Right lobe of liver (tissue), 6 donors: ENCODE results near the gene HYAL3. TPM values are rescaled to one million over a fixed set of nuclear protein-coding genes. Genes with fewer than 3 reads are reported as not detected.
"Not testable (repeated sequence)": the region's sequence is repeated elsewhere in the genome, so short reads cannot be mapped to it uniquely, and the experiment has no call there.

Source experiments
- ATAC-seq, 4 donors: fragments of 200-7000 bp; cut with Tn5 transposase; one replicate each; pipeline ENCODE4 v1.9.1; 2020; ENCODE audit warnings: mild to moderate bottlenecking in 4 of 4, moderate library complexity in 4 of 4
- DNase-seq, 3 donors: peaks; one replicate each; pipeline ENCODE4 v3.0.0-alpha.2; 2020
- H3K27ac ChIP-seq, 3 donors: fragments of 200-600 bp; one replicate each; pipeline ENCODE4 v1.8.0; 2022
- H3K27me3 ChIP-seq, 2 donors: fragments of 200-600 bp; one replicate each; pipeline ENCODE4 v1.8.0; 2022
- H3K36me3 ChIP-seq, 4 donors: fragments of 200-600 bp; sonication (generic) in 1 of 4; one replicate each; pipeline versions ENCODE4 v1.5.1 to v1.8.0; 2017 to 2022; ENCODE audit warnings: control low read depth in 1 of 4
- H3K4me1 ChIP-seq, 4 donors: fragments of 200-600 bp; sonication (generic) in 1 of 4; one replicate each; pipeline versions ENCODE4 v1.5.1 to v1.8.0; 2017 to 2022; ENCODE audit warnings: control low read depth in 1 of 4
- H3K4me3 ChIP-seq, 3 donors: fragments of 200-600 bp; one replicate each; pipeline ENCODE4 v1.8.0; 2022
- H3K9me3 ChIP-seq, 4 donors: fragments of 200-600 bp; sonication (generic) in 1 of 4; one replicate each; pipeline versions ENCODE4 v1.5.1 to v1.8.0; 2017 to 2022; ENCODE audit warnings: control low read depth in 1 of 4
- CTCF ChIP-seq, 4 donors: fragments of 200-600 bp in 3 of 4; fragments of 450-650 bp in 1 of 4; IDR thresholded peaks; one replicate each; pipeline versions ENCODE4 v1.5.1 to v1.8.0; 2016 to 2022; ENCODE audit warnings: antibody characterized with exemption in 4 of 4, mild to moderate bottlenecking in 2 of 4
- POLR2A ChIP-seq: fragments of 450-650 bp; IDR thresholded peaks from one replicate; pipeline ENCODE4 v1.6.1; 2017; ENCODE audit warnings: antibody characterized with exemption, mild to moderate bottlenecking
- WGBS: methylation state at CpG from one replicate; pipeline ENCODE4 v1.1.6; 2018; ENCODE audit warnings: low coverage, low lambda C conversion rate; ENCODE audit not compliant: insufficient coverage; ENCODE audit errors: missing lambda C conversion rate; 5-methylcytosine and 5-hydroxymethylcytosine counted together
- intact Hi-C, 2 donors: fragments of 100-400 bp; cut with DNase I; formaldehyde crosslinking; loops; one replicate each; pipeline versions ENCODE4 v1.11.2 to v1.14.1; 2022
- total RNA-seq, 6 experiments: library from RNA; depleted of rRNA in 2 of 6; stranded (reverse); fragments of >200 nt in 2 of 6; fragmentation: NEBNext Ultra II Directional in 3 of 6; extraction: Animal tissue kit (Norgen Biotek cat#: 25700) in 3 of 6; gene quantifications; one replicate each; pipeline versions ENCODE4 v1.1.0 to v1.2.4, GENCODE V29; 2016 to 2023
- donor health status: DM: no; HTN: yes; CAD: no.
- donor health status: DM: no; HTN: no; CAD: no.
- donor health status: DM: no; HTN: no; CAD: no.
- donor health status: DM: no; HTN: yes; CAD: no.
- donor health status: DM: no; HTN: yes; CAD: no.

The HYAL3 gene
- total RNA-seq, 6 experiments from 2014 or later: 1.8 to 7.5 (median 3.1) TPM

- TF ChIP-seq CTCF (IDR thresholded peaks at IDR 0.05): no peak
- TF ChIP-seq POLR2A: no peak
- Histone ChIP-seq H3K36me3 (no peaks in the 10 kb centered on the region), H3K4me1 (peaks cover 0 to 21% (median 0%) of the 10 kb centered on the region in 4 donors), H3K27me3 (no peaks in the 10 kb centered on the region), H3K4me3 (no peak overlapping the region), H3K9me3 (no peaks in the 10 kb centered on the region), H3K27ac (no peak overlapping the region)
- no peak for DNase-seq
- no peak for ATAC-seq
- intact Hi-C loops: loop anchor here in 1 of 2 donors (10.0 kb wide), 1 partner anchor 139 kb away; no protein-coding TSS in a partner anchor
- WGBS: 65% methylated on average over 6 of the region's 6 CpGs
These were observed 35.5 kb downstream of the HYAL3 start for GRCh38 chr3:50263478-50264382.

DNA sequence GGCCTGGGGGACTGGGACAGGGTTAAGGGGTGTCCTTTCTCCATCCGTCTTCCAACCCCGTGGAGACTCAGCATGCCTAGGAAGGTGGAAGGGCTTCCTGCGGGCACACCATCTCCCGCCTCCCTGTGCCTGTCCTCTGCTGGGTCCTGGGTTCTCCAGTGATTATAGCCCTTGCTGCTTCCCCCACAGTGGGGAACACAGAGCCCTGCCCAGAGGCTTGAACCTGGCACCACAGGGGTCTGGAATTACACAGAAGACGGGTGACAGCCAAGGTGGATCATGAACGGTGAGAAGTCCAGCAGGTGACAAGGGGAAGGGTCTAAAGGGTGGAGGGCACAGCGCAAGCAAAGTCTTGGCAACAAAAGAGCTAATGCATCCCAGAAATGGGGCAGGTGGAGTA is 36.4 kb downstream of the HYAL3 start:
- no peak for TF ChIP-seq CTCF (IDR thresholded peaks at IDR 0.05)
- no peak for TF ChIP-seq POLR2A
- intact Hi-C loops: loop anchor here in 1 of 2 donors (10.0 kb wide), 1 partner anchor 138 kb away; no protein-coding TSS in a partner anchor
- H3K4me1 ChIP-seq: peaks cover 0 to 19% (median 0%) of the 10 kb centered on the region in 4 donors
- no peak overlapping the region for H3K4me3 ChIP-seq
- ATAC-seq: no peak
- no peak for DNase-seq
- no peak overlapping the region for H3K27ac ChIP-seq
- no peaks in the 10 kb centered on the region for H3K9me3 ChIP-seq
- 85% methylated on average over 4 of the region's 7 CpGs for WGBS
- peaks cover 0 to 5% (median 2%) of the 10 kb centered on the region in 4 donors for H3K36me3 ChIP-seq
- H3K27me3 ChIP-seq: no peaks in the 10 kb centered on the region

GRCh38 chr3:50262200-50262599 is 37.0 kb downstream of the HYAL3 start:
- not testable (repeated sequence) for H3K27me3 ChIP-seq, H3K27ac ChIP-seq, H3K4me3 ChIP-seq, DNase-seq, ATAC-seq, H3K9me3 ChIP-seq
- 94% methylated on average over 2 of the region's 4 CpGs for WGBS
- intact Hi-C loops: loop anchor here in 1 of 2 donors (10.0 kb wide), 1 partner anchor 137 kb away; no protein-coding TSS in a partner anchor
- Histone ChIP-seq H3K36me3 (peaks cover 0 to 11% (median 7%) of the 10 kb centered on the region in 4 donors), H3K4me1 (peaks cover 0 to 16% (median 0%) of the 10 kb centered on the region in 4 donors)

DNA sequence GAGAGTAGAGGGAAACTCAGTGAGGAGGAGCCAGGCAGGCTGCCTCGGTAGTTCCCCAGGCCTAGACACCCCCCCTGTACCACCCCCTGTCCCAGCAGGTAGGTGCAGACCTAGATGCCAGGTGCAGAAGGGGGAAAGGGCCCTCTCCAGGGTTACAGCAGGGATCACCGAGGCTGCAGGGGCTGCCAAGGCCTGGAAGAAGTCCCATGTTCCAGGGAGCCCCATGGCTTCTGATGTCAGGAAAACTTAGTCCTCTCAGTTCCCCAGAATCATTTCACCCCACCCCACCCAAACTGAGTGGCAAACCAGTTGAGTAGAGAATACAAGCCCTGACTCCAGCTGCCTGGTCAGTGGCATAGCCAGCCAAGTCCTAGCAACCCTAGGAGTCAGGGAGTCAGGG is 37.7 kb downstream of the HYAL3 start:
- no peak for DNase-seq
- Histone ChIP-seq H3K36me3 (peaks cover 0 to 18% (median 13%) of the 10 kb centered on the region in 4 donors), H3K4me3 (no peak overlapping the region), H3K27me3 (no peaks in the 10 kb centered on the region), H3K27ac (no peak overlapping the region), H3K4me1 (peaks cover 0 to 10% (median 0%) of the 10 kb centered on the region in 4 donors), H3K9me3 (no peaks in the 10 kb centered on the region)
- no peak for ATAC-seq
- WGBS: no CpG with 5 or more reads among the region's 2 CpGs
- no peak for TF ChIP-seq CTCF (IDR thresholded peaks at IDR 0.05)
- TF ChIP-seq POLR2A: no peak
- intact Hi-C loops: loop anchor here in 1 of 2 donors (10.0 kb wide), 1 partner anchor 137 kb away; no protein-coding TSS in a partner anchor

DNA sequence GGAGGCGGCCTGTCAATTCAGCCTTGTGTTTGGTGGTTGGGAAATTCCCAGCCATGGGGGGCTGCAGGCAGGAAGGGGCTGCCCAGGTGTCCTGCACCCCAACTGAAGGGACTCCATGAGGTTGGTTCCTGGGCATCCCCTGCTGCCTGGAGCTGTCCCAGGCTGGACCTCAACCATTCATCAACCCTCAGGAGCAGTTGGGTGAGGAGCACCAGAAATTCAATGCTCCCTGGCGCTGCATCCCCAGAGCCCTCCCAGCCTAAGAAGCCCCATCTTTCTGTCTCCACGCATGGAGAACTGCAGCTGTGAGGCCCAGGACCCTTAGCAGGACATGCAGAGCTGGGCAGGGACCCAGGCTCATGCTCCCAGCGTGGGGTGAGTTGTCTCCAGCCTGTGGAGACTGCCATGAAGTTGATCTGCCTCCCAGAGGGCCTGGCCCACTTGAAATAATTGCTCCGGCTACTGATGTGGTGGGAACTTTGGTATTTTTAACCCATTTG is 38.2 kb downstream of the HYAL3 start:
- TF ChIP-seq POLR2A: no peak
- TF ChIP-seq CTCF (IDR thresholded peaks at IDR 0.05): no peak
- H3K4me1 ChIP-seq: peaks cover 0 to 10% (median 0%) of the 10 kb centered on the region in 4 donors
- H3K27me3 ChIP-seq: no peaks in the 10 kb centered on the region
- H3K27ac ChIP-seq: peak overlapping the region; percentile 91 to 95 (median 95)
- H3K4me3 ChIP-seq: no peak overlapping the region
- intact Hi-C loops: loop anchor here in 1 of 2 donors (10.0 kb wide), 1 partner anchor 136 kb away; no protein-coding TSS in a partner anchor
- no CpG with 5 or more reads among the region's 5 CpGs for WGBS
- H3K9me3 ChIP-seq: no peaks in the 10 kb centered on the region
- DNase-seq (no peak), ATAC-seq (no peak)
- H3K36me3 ChIP-seq: peaks cover 0 to 23% (median 17%) of the 10 kb centered on the region in 4 donors
